Smooth muscle cell (in vitro differentiated cells): Measurements from ENCODE around the gene NCAM1. TPM values are rescaled to one million over a fixed set of nuclear protein-coding genes. Genes with fewer than 3 reads are reported as not detected.

ENCODE experiments used
- DNase-seq: peaks from one replicate; lab custom pipeline; 2025; ENCODE audit not compliant: unreplicated experiment; lab: John Stamatoyannopoulos, UW
- H2AFZ ChIP-seq: fragments of 200-600 bp; sonication (generic); 2 replicates; pipeline ENCODE4 v1.6.0; 2016; ENCODE audit warnings: antibody characterized with exemption, low read depth, mild to moderate bottlenecking
- H3F3A ChIP-seq: fragments of 200-600 bp; sonication (generic); 2 replicates; pipeline ENCODE4 v1.6.0; 2017; ENCODE audit warnings: antibody characterized with exemption, low read depth
- H3K27ac ChIP-seq: fragments of 200-600 bp; sonication (generic); 2 replicates; pipeline ENCODE4 v1.5.1; 2016; ENCODE audit warnings: low read depth, mild to moderate bottlenecking
- H3K27me3 ChIP-seq: fragments of 200-600 bp; sonication (generic); 2 replicates; pipeline ENCODE4 v1.6.1; 2016; ENCODE audit warnings: low read depth, mild to moderate bottlenecking
- H3K36me3 ChIP-seq: fragments of 200-600 bp; sonication (generic); 2 replicates; pipeline ENCODE4 v1.5.1; 2016; ENCODE audit warnings: low read depth
- H3K4me1 ChIP-seq: fragments of 200-600 bp; sonication (generic); 2 replicates; pipeline ENCODE4 v1.5.1; 2016; ENCODE audit warnings: low read depth
- H3K4me2 ChIP-seq: fragments of 200-600 bp; sonication (generic); 2 replicates; pipeline ENCODE4 v1.6.0; 2016; ENCODE audit warnings: mild to moderate bottlenecking
- H3K4me3 ChIP-seq: fragments of 200-600 bp; sonication (generic); 2 replicates; pipeline ENCODE4 v1.5.1; 2016; ENCODE audit warnings: mild to moderate bottlenecking
- H3K79me2 ChIP-seq: fragments of 200-600 bp; sonication (generic); 2 replicates; pipeline ENCODE4 v1.6.0; 2016; ENCODE audit warnings: low read depth, mild to moderate bottlenecking
- H3K9ac ChIP-seq: fragments of 200-600 bp; sonication (generic); 2 replicates; pipeline ENCODE4 v1.6.0; 2016; ENCODE audit warnings: low read depth
- H3K9me3 ChIP-seq: fragments of 200-600 bp; sonication (generic); replicated peaks from 2 replicates; pipeline ENCODE4 v1.5.1; 2016; ENCODE audit warnings: low read depth
- H4K20me1 ChIP-seq: fragments of 200-600 bp; sonication (generic); 2 replicates; pipeline ENCODE4 v1.6.0; 2016; ENCODE audit warnings: low read depth
- WGBS: methylation state at CpG from one replicate; pipeline ENCODE4 v1.1.7; 2016; ENCODE audit warnings: low lambda C conversion rate; 5-methylcytosine and 5-hydroxymethylcytosine counted together
- polyA plus RNA-seq: library from polyadenylated mRNA; unstranded; fragments of >200 nt; fragmentation: Nextera tagmentation; extraction: Ambion mirVana; gene quantifications from 2 replicates; pipeline ENCODE4 v1.2.1, GENCODE V29; 2016
- total RNA-seq: library from RNA; depleted of rRNA; stranded (reverse); fragments of >200 nt; gene quantifications from 2 replicates; pipeline ENCODE4 v1.2.3, GENCODE V29; 2014
- TF ChIP-seq, protein P1 (sequence below): fragments of 200-600 bp; sonication (generic); IDR thresholded peaks from 2 replicates; pipeline ENCODE4 v1.5.1; 2017; ENCODE audit warnings: borderline replicate concordance, mild to moderate bottlenecking, antibody characterized with exemption; ENCODE audit not compliant: insufficient read depth, poor library complexity, severe bottlenecking

NCAM1 gene
- total and polyA plus RNA-seq, 2 experiments from 2014 or later: 8.1 to 12.0 TPM

DNA sequence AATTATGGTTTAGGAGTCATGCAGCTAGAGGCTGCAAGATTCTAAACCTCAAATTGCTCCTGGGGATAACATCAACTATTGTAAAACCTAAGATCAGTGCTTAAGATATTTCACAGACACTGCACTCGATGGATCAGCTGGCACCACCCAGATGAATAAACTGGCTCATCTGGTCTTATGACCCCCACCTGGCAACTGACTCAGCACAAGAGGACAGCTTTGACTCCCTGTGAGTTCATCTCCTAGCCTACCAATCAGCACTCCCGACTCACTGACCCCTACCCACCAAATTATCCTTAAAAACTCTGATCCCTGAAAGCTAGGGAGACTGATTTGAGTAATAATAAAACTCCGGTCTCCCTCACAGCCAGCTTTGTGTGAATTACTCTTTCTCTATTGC, 352.4 kb downstream of the NCAM1 start:
- Histone ChIP-seq H3K9me3 (no peaks in the 10 kb centered on the region), H3K4me3 (peak overlapping the region; percentile 72), H3K4me1 (peaks cover 6% of the 10 kb centered on the region), H3F3A (no peaks in the 10 kb centered on the region), H3K4me2 (peak overlapping the region; percentile 87), H3K9ac (no peak overlapping the region), H3K27me3 (no peaks in the 10 kb centered on the region), H3K36me3 (no peaks in the 10 kb centered on the region), H2AFZ (peak overlapping the region; percentile 90), H3K27ac (peak overlapping the region; percentile 43), H3K79me2 (no peaks in the 10 kb centered on the region), H4K20me1 (no peaks in the 10 kb centered on the region)
- TF ChIP-seq, protein P1, sequence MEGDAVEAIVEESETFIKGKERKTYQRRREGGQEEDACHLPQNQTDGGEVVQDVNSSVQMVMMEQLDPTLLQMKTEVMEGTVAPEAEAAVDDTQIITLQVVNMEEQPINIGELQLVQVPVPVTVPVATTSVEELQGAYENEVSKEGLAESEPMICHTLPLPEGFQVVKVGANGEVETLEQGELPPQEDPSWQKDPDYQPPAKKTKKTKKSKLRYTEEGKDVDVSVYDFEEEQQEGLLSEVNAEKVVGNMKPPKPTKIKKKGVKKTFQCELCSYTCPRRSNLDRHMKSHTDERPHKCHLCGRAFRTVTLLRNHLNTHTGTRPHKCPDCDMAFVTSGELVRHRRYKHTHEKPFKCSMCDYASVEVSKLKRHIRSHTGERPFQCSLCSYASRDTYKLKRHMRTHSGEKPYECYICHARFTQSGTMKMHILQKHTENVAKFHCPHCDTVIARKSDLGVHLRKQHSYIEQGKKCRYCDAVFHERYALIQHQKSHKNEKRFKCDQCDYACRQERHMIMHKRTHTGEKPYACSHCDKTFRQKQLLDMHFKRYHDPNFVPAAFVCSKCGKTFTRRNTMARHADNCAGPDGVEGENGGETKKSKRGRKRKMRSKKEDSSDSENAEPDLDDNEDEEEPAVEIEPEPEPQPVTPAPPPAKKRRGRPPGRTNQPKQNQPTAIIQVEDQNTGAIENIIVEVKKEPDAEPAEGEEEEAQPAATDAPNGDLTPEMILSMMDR: no peak
- 93% methylated on average over 3 of the region's 3 CpGs for WGBS
- no peak for DNase-seq

DNA sequence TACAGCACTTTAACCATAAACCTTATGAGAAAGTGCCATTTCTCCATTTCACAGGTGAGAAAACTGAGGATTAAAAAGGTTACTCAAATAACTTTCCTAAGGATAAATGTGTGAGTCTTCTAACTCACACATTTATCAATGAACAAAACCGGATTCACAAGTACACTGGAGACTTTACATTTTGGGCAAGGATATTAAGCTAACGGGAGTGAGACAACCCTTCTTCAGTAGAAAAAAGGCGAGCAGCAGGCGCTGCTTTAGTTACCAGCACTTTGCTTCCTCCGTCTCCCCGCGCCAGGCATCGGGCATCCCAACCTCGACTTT, 352.8 kb downstream of the NCAM1 start:
- Histone ChIP-seq H3F3A (no peaks in the 10 kb centered on the region), H3K4me1 (peaks cover 6% of the 10 kb centered on the region), H3K9me3 (no peaks in the 10 kb centered on the region), H3K27me3 (no peaks in the 10 kb centered on the region), H3K4me2 (peak overlapping the region; percentile 87), H3K79me2 (no peaks in the 10 kb centered on the region), H3K36me3 (no peaks in the 10 kb centered on the region), H3K9ac (no peak overlapping the region), H3K4me3 (peak overlapping the region; percentile 72), H4K20me1 (no peaks in the 10 kb centered on the region), H3K27ac (peak overlapping the region; percentile 78), H2AFZ (peak overlapping the region; percentile 90)
- WGBS: 12% methylated on average over 9 of the region's 9 CpGs
- TF ChIP-seq, protein P1: no peak
- DNase-seq: no peak

DNA sequence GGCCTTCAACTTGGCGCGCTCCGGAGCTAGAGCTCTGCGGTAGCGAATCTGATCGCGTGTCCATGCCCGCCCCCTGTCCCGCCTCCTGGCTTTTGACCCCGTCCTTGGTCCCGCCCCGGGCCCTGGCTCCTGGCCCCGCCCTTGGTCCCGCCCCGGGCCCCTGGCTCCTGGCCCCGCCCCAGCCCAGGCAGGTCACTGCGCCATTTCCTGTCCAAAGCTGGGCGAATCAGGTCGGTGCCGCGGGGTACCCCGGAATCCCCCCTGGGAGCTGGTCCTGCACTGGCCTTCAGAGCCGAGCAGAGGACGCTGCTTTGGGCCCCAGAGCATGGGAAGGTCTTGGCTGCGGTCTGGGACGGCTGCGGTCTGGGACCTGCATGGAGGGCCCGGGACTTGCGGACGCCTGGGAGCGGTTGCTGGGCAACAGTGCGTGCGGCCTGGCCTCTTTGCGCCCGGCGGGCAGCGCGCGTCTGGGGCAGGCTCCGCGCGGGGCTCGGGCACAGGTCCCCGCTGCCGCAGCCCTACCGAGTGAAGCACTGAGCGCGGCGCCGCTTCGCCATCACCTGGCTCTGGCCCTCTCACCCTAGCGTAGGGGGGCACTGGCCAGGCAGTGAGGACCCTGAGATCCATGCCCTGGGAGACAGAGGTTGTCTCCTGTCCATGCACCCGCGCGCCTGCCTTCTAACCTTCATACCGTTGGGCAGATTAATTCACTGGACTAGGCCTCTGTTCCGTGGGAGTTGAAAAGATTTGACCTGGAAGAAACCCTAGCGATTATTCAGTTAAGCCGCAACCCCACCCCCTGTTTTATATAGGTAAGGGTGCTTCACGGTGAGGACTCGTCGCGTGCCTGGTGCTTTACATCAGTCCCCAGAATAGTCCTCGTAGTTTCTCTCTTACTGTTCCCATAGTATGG, 353.4 kb downstream of the NCAM1 start, which contains the start of gene TTC12:
TTC12 (plus strand) TSS at position 195 of the 913 bp plus-strand sequence. CDS start 1,675 bp downstream, outside the sequence.
- Histone ChIP-seq H3K27me3 (no peaks in the 10 kb centered on the region), H3K27ac (peak within 1 kb of the TSS; percentile 78), H3K4me3 (peak within 1 kb of the TSS; percentile 72), H2AFZ (peak within 1 kb of the TSS; percentile 90), H4K20me1 (no peaks in the 10 kb centered on the region), H3F3A (no peaks in the 10 kb centered on the region), H3K79me2 (no peaks in the 10 kb centered on the region), H3K4me2 (peak within 1 kb of the TSS; percentile 87), H3K36me3 (no peaks in the 10 kb centered on the region), H3K9ac (peak within 1 kb of the TSS; percentile 82), H3K9me3 (no peaks in the 10 kb centered on the region), H3K4me1 (peaks cover 6% of the 10 kb centered on the region)
- TF ChIP-seq, protein P1: no peak
- 4% methylated on average over 59 of the region's 64 CpGs for WGBS
- peak; percentile 92 for DNase-seq
